ENCODE results near the gene ENPP6.
"Not testable (repeated sequence)": the region's sequence is repeated elsewhere in the genome, so short reads cannot be mapped to it uniquely, and the experiment has no call there.

The ENPP6 gene

DNA sequence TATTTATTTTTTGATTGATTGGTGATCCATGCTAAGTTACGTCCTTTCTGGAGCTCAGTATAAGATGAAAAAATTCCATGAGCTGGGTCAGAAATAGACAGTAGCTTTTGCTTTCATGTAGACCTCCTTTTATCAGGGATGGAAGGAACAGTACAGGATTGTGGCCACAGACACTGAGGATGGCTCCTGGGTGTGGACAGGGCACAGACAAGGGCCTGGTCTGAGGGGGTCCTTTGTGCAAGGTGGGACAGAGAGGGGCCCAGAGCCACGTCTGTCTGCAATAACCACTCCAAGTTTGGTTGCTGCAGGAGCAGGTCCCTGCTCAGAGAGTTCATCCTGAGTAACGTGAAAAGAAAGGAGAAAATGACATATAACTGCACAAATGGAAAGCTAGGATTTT, 127.1 kb downstream of the ENPP6 start:
- Histone ChIP-seq H3K27ac (no peak overlapping the region), H3K4me3 (no peak overlapping the region)

DNA sequence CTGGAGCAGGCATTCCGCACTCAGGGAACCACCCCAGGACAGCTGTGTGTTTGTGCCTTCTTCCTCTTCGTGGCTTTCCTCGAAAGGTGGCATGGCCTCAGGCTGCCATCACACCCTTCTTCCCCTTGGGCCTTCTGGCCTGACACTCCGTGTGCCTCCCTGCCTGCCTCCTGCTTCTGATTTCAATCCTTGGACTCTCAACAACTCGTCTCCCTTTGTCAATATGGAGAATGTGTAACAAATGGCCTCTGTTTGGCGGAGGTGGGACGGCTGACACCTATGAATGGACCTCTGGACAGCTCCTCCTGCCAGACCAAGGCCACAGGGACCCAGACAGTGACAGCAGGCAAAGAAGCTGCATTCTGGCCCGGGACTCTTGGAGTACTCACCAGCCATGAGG, 137.0 kb downstream of the ENPP6 start:
- Histone ChIP-seq H3K27ac (no peak overlapping the region), H3K4me3 (no peak overlapping the region)

DNA sequence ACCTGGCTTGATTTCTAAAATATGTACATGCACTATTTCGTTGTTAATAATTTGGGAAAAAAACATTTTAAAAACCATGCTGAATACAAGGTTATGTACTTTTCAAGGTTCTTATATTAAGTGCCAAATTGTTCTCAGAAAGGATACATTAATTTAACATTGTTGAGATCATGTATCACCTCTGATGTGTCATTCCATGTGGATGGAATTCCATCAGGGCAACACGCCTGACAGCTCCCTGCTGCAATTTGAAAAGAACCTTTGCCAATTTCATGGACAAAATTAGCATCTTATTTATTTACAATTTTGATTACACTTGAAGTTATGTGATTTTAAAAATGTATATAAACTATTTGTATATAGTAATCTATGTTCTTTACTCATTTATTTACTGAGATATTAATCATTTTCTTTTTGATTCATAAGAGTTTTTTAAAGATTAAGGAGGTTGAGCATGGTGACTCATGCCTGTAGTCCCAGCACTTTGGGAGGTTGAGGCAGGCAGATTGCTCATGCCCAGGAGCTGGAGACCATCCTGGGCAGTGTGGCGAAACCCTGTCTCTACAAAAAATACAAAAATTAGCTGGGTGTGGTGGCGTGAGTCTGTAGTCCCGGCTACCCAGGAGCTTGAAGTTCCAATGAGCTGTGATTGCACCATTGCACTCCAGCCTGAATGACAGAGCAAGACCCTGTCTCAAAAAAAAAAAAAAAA, 142.8 kb downstream of the ENPP6 start:
- no peak overlapping the region for H3K4me3 ChIP-seq
- H3K27ac ChIP-seq, result no peak overlapping the region

- Histone ChIP-seq H3K4me3 (no peak overlapping the region), H3K27ac (no peak overlapping the region)
Observed at GRCh38 chr4:184067931-184068554, 149.6 kb downstream of the ENPP6 start.

DNA sequence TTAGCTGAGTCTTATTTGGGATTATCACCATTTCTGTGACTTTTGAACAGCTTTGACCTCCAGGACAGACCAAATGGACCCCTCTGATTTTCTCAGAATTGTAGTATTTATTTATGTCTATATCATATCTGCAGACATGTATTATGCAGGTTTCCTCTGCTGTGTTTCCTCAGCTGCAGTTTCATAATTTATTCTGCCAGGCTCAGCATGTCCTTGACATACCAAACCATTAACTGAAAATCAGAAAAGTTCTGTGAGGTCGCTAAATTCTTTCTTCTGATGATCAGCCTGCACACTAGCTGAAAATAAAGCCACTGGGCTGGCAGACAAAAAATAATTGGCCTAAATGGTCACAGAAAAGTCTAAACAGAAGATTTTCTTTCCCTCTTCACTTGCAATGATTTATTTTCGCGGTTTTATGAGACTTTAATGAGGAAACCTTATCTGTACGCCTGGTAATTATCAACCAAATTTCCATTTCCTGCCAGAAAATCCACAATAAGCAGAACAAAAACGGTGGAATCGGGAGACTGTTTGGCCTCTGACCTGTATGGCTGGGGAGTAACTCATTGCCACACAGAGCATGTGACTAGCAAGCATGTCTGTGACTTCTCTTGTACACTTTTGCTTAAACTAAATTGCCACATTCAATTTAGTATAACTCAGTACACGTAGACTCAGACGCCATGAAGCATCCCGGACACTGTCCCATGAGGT, 150.9 kb downstream of the ENPP6 start:
- Histone ChIP-seq H3K27ac (no peak overlapping the region), H3K4me3 (no peak overlapping the region)

- Histone ChIP-seq H3K27ac (no peak overlapping the region), H3K4me3 (no peak overlapping the region)
Observed at GRCh38 chr4:184064877-184065276, 152.8 kb downstream of the ENPP6 start.

- H3K4me3 ChIP-seq, result no peak overlapping the region
- no peak overlapping the region for H3K27ac ChIP-seq
Observed at GRCh38 chr4:184062769-184063168, 154.9 kb downstream of the ENPP6 start.

DNA sequence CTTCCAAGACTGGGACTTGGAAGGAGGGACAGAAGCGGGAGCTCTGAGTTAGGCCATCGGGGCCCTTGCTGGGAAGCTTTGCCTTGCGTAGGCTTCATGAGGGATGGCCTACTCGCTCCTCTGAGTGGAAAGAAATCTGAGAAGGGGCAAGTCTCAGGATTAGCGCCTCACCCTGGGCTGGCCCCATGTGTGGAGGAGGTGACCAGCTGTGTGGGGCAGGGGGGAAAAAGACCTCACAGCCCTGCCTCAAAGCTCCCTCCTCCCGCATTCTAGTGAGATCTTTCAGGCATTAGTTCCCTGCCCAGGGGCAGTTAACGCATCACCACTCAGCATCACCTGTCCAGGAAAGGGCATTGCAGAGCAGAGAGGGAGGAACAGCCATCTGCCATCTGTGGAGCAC, 156.1 kb downstream of the ENPP6 start:
- H3K4me3 ChIP-seq, result no peak overlapping the region
- no peak overlapping the region for H3K27ac ChIP-seq

- Histone ChIP-seq H3K4me3 (no peak overlapping the region), H3K27ac (no peak overlapping the region)
Observed at GRCh38 chr4:184059099-184059498, 158.6 kb downstream of the ENPP6 start.

DNA sequence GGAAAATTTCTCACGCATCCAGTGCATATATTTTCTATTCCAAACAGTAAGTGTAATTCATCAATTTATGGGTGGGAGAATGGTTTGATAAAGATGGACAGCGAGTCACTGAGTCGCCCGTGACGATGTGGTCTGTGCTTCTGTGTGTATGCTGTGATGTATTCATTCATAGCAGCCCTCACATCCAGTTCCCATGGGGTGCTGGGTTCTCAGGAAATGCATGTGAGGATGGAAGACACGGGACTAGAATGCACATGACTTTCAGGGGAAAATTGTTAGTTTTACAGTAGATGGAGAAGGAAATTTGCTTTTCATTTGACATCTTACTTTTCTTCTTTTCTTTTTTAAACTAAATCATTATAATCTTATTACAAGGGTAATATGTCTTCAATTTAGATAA, 159.6 kb downstream of the ENPP6 start:
- H3K27ac ChIP-seq, result no peak overlapping the region
- no peak overlapping the region for H3K4me3 ChIP-seq

DNA sequence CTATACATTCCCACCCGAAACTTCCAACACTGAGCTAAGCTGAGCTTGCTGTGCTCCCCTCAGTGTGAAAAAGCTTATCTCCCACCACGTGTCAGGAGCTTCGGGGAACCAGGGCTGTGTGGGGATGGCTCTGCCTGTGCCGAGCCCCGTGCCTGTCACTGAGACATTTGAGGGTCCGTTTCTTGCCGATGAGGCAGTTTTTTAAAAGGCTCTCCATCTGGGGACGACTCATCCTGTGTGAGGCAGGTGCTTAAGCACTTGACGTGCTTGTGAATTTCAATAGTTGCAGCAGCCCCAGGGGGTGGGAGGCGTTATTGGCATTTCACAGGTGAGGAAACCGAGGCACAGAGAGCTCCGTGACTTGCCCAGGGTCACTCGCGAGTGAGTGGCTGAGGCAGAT, 160.8 kb downstream of the ENPP6 start:
- Histone ChIP-seq H3K4me3 (no peak overlapping the region), H3K27ac (no peak overlapping the region)

DNA sequence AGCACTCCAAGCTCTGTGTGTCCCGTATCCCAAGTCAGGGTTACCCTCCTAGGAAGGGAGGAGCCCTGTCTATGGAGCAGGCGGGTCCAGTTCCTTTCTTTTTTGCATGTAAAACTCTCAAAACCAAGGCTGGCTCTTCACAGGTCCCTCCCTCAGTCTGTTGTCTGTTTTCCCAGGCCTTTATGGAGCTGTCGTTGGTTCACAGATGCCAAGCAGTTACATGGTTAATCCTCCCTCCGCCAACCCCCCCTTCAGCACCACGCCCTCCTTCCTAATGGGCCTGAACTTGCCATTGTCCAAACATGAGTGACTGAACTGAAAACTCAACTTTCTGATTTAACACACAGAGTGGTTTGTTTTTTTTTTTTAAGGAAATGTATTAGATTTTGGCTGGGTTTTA, 164.2 kb downstream of the ENPP6 start:
- Histone ChIP-seq H3K4me3 (no peak overlapping the region), H3K27ac (no peak overlapping the region)

- H3K4me3 ChIP-seq, result no peak overlapping the region
- H3K27ac ChIP-seq, result no peak overlapping the region
Observed at GRCh38 chr4:184052616-184053015, 165.1 kb downstream of the ENPP6 start.

DNA sequence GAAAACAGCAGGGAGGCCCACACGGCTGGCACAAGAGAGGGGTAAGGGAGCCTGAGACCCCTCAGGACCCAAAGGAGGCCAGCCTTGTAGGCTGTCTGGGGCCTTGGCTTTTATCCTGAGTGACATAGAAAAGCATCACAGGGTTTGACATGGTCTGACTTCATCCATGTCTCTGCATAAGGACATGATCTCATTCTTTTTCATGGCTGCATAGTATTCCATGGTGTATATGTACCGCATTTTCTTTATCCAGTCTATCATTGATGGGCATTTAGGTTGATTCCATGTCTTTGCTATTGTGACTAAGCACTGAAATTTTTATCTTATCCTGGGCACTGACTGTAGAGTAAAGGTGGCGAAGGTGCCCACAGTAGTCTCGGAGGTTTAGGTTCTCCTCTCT, 166.4 kb downstream of the ENPP6 start:
- H3K4me3 ChIP-seq, H3K27ac ChIP-seq: not testable (repeated sequence)

DNA sequence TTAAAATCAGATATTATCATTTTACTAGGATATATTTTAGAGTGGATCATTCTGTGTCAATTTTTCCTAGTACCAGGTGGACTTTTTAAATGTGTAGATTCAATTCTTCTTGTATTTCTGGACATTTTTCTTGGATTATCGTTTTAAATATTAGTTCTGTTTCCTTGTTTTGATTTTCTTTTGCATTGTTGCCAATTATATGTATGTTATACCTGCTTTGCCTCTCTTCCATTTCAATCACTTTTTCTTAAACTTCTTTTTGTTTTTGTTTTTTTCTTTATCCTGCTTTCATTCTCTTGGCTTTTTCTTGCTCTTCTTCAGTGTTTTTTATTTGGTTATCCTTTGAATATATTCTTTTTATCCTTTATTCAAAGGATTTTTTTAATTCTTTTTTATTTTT, 171.5 kb downstream of the ENPP6 start:
- Histone ChIP-seq H3K4me3 (no peak overlapping the region), H3K27ac (no peak overlapping the region)

GRCh38 chr4:184041156-184041555, 176.5 kb downstream of the ENPP6 start:
- Histone ChIP-seq H3K27ac (no peak overlapping the region), H3K4me3 (no peak overlapping the region)

- H3K4me3 ChIP-seq, result peak overlapping the region in 1 of 7 experiments; percentile 10
Observed at GRCh38 chr4:184039963-184040383, 177.7 kb downstream of the ENPP6 start.

More at GRCh38 chr4:184039963-184040383, 177.7 kb downstream of the ENPP6 start:
- H3K27ac ChIP-seq, result no peak overlapping the region
